HG03108 (cell line): ENCODE measurements around the gene LRRC46.

Experiments
- ATAC-seq: cut with Tn5 transposase; IDR thresholded peaks from one replicate; pipeline ENCODE4 v1.9.1; 2021; ENCODE audit warnings: moderate library complexity; ENCODE audit not compliant: unreplicated experiment

LRRC46 gene

DNA sequence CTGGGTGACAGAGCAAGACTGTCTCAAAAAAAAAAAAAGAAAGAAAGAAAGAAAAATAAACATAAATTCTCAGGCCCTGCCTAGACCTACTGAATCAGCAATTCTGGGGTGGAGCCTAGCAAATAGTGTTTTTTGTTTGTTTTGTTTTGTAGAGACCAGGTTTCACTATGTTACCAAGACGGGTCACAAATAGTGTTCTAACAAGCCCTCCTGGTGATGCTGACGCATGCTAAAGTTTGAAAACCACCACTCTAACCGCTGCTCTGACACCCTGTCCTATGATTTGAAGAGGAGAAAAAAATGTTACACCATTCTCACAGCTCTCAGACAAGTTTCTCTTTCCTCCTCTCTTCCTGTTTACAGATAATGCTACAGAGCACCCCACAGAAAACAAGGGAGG is 1.6 kb upstream of the LRRC46 start:
- ATAC-seq = no peak

DNA sequence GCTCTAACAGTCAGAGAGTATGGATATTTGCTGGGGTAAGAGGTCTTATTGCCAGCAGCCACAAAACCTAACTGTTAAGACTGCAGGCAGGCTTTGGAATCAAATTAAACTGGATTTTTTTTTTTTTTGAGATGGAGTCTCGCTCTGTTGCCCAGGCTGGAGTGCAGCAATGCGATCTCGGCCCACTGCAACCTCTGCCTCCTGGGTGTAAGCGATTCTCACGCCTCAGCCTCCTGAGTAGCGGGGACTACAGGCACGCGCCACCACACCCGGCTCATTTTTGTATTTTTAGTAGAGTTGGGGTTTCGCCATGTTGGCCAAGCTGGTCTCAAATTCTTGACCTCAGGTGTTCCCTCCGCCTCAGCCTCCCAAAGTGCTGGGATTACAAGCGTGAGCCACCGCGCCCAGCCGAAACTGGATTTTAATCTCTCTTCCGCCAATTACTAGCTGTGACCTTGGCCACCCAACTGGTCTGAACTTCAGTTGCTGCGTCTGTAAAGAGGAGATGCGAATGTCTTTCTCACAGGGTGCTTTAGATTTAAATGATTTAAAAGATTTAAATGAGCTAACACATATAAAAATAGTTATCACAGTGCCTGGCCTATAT is 971 bp upstream of the LRRC46 start:
- no peak for ATAC-seq

- no peak for ATAC-seq
Observed at GRCh38 chr17:47831934-47832327, 461 bp downstream of the LRRC46 start.

DNA sequence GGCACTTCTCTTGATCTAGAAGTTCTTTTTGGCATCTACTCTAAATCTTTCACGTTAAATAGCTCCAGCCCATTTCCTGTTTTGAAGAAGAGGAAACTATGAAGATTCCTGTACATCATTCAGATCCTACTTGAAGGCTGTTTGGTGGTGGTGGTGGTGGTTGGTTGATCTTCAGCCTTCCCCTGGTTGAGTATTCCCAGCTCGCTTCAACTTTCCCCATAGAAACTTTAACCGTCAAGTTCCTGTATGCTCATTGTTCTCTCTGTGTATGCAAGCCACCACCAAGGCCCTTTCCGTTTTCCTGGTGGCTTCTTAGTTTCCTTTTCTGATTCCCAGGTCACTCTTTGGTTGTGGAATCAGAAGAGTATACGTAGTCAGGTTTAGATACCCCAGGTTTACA is 3.3 kb downstream of the LRRC46 start:
- no peak for ATAC-seq

- ATAC-seq = no peak
Observed at GRCh38 chr17:47836601-47837000, 5.1 kb downstream of the LRRC46 start.

GRCh38 chr17:47837401-47838039 is 6.0 kb downstream of the LRRC46 start:
- ATAC-seq = no peak

DNA sequence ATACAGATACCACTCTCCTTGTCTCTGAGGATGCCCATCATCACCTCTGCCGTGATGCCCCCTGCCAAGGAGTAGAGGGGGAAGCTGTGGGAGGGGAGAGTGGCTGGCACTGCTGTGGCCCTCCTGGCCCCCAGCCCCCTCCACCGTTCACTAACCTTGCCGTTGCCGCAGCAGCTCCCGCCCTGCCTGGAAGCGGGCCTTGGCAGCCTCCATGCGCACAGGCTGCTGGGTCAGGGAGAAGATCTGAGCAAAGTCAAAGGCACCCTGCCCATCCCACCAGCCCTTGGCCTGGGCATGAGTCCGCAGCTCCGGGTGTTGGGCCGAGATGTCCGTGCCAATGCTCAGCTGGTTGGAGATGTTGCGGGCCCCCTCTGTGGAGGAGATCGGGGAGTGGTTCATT is 7.2 kb downstream of the LRRC46 start:
- no peak for ATAC-seq

- no peak for ATAC-seq
Observed at GRCh38 chr17:47839071-47839470, 7.6 kb downstream of the LRRC46 start.

GRCh38 chr17:47840001-47840741 is 8.7 kb downstream of the LRRC46 start:
- no peak for ATAC-seq

GRCh38 chr17:47840742-47841487 is 9.4 kb downstream of the LRRC46 start, which contains the start of gene SCRN2:
SCRN2 (minus strand) TSS chr17:47841273; CDS start chr17:47840843, 430 bp downstream.
- peak; percentile 93 for ATAC-seq

DNA sequence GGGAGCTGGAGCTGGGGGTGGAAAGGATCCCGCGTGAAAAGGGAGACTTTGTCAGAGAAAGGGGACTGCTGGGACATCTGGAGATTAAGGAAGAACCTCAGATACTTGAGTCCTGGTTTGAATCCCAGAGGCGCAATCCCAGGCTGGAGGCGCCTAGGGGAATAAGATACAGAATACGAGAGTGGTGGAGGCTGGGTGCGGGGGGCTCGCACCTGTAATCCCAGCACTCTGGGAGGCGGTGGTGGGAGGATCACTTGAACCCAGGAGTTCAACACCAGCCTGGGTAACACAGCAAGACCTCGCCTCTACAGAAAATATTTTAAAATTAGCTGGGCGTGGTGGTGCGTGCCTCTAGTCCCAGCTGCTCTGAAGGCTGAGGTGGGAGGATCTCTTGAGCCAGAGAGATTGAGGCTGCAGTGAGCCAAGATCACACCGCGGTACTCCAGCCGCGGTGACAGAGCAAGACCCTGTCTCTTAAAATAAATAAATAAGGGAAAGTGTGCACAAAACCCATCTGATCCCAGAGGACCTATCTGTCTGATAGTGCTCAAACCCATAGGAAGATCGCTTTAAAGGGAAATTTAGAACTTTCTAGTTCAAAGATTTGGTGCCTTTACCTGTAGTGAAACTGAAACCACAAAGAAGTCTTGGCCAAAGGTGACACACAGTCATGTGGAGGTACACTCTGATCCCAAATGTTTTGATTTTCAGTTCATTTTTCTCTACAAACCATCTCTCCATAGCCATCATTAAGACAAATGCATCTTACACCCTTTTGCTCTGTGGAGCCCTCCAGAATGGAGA is 10.2 kb downstream of the LRRC46 start:
- no peak for ATAC-seq

DNA sequence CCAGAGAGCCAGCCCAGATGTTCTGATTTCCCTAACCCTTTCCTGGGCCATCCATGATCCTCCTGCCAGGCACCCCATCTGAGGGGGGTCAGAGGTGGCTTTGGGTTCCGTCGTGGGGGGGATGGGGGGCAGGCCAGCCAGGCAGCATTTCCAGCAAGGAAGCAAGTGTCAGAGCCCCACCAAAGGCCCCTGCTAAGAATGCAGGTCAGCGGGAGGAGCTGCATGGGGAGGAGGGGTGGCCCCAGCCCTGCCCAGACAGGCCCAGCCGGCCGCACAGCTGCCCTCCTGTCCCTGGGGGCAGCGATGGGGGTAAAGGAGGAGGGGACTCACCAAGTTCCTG is 11.9 kb downstream of the LRRC46 start:
- no peak for ATAC-seq

GRCh38 chr17:47844227-47844626 is 12.8 kb downstream of the LRRC46 start:
- ATAC-seq = no peak

- no peak for ATAC-seq
Observed at GRCh38 chr17:47844814-47845715, 13.6 kb downstream of the LRRC46 start.

DNA sequence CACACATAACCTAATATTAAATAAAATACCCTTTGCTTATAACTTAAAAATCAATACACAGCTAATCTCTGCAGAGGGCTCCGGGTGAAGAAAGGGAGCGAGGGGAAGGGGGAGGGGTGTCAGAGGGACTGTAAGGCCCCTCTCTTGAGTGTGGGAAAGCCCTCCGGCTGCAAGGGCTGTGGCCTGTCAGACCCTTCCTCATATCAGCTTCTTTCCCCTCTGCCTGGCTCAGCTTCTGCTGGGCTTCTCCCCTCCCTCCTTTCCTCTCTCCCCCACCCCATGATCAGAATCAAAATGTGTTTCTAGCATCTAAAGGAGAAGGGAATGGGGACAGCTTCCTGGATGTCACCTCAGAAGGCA is 14.2 kb downstream of the LRRC46 start:
- no peak for ATAC-seq

- no peak for ATAC-seq
Observed at GRCh38 chr17:47846716-47847340, 15.4 kb downstream of the LRRC46 start.

DNA sequence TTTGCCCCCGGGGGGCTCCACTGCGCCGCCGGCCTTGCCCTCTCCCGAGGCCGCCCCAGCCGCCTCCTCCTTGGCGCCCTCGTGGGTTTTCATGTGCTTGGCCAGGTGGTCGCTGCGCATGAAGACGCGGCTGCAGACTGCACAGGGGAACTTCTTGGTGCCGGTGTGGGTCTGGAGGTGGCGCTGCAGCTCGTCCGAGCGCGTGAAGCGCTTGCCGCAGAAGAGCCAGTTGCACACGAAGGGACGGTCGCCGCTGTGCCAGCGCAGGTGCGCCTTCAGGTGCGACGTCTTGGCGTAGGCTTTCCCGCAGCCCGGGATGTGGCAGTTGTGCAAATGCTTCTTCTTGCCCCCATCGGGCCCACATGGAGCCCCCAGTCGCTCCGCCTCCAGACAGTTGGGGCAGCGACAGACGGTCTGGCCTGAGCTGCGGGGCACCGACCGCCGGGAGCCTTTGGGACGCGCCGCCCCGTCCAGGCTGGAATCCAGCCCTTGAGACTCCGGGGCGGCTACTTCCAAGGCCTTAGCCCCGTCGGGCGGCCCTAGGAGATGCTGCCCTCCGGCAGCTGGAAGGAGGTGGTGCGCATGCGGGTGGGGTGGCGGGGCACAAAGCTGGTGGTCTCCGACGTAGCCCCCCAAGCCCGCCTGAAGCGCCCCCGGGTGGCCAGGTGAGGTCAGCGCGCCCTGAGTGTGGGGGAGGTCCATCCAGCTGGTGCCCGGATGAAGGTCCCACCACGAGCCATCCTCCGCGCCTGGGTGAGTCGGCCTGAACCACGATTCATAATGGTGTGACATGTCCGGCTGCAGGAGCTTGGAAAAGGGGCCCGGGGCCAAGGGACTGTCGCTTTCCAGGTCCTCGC is 16.1 kb downstream of the LRRC46 start:
- no peak for ATAC-seq

DNA sequence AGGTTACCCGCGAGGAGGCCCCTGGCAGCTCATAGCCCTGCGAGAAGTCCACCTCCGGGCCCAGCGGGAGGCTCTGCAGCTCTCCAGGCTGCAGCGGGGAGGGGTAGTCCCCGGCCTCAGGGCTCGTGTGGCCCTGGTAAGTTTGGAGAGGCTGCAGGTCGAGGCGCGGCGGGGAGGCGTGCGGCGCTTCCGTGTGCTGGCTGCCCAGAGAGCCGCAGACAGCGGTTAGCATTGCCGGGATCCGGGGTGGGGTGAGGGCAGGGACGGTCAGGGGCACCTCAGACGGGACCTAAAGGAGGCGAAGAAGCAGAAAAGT is 16.7 kb downstream of the LRRC46 start:
- no peak for ATAC-seq

- ATAC-seq = no peak
Observed at GRCh38 chr17:47850373-47850691, 18.9 kb downstream of the LRRC46 start.
